NT2/D1 (cell line): ENCODE results near the gene SLC27A1.

ENCODE experiments used
- DNase-seq: peaks from one replicate; pipeline ENCODE4 v3.0.0-alpha.2; 2011; ENCODE audit warnings: low read depth, low spot score
- H3K27me3 ChIP-seq: 2 replicates; pipeline ENCODE4 v1.6.0; 2011; ENCODE audit warnings: mild to moderate bottlenecking; ENCODE audit not compliant: insufficient read length, insufficient read depth
- H3K36me3 ChIP-seq: 2 replicates; pipeline ENCODE4 v1.6.1; 2011; ENCODE audit warnings: mild to moderate bottlenecking, low read length, mixed read lengths; ENCODE audit not compliant: insufficient read depth, insufficient read length
- H3K4me1 ChIP-seq: 2 replicates; pipeline ENCODE4 v1.5.1; 2011; ENCODE audit not compliant: insufficient read depth, insufficient read length
- H3K4me3 ChIP-seq: 2 replicates; pipeline ENCODE4 v1.5.1; 2011; ENCODE audit warnings: low read depth; ENCODE audit not compliant: insufficient read length
- H3K9ac ChIP-seq: 2 replicates; pipeline ENCODE4 v1.6.0; 2011; ENCODE audit warnings: low read depth; ENCODE audit not compliant: insufficient read length
- H3K9me3 ChIP-seq: 2 replicates; pipeline ENCODE4 v1.5.1; 2011; ENCODE audit warnings: mild to moderate bottlenecking, low read length; ENCODE audit not compliant: insufficient read depth
- SUZ12 ChIP-seq: IDR thresholded peaks from 2 replicates; pipeline ENCODE4 v1.6.1; 2011; ENCODE audit not compliant: insufficient read length, insufficient read depth; ENCODE audit errors: extremely low read depth
- YY1 ChIP-seq: IDR thresholded peaks from 2 replicates; pipeline ENCODE4 v1.6.1; 2011; ENCODE audit not compliant: insufficient read length, insufficient read depth
- ZNF274 ChIP-seq: IDR thresholded peaks from 2 replicates; pipeline ENCODE4 v1.6.1; 2011; ENCODE audit warnings: mild to moderate bottlenecking, low read depth, low read length

Gene SLC27A1

DNA sequence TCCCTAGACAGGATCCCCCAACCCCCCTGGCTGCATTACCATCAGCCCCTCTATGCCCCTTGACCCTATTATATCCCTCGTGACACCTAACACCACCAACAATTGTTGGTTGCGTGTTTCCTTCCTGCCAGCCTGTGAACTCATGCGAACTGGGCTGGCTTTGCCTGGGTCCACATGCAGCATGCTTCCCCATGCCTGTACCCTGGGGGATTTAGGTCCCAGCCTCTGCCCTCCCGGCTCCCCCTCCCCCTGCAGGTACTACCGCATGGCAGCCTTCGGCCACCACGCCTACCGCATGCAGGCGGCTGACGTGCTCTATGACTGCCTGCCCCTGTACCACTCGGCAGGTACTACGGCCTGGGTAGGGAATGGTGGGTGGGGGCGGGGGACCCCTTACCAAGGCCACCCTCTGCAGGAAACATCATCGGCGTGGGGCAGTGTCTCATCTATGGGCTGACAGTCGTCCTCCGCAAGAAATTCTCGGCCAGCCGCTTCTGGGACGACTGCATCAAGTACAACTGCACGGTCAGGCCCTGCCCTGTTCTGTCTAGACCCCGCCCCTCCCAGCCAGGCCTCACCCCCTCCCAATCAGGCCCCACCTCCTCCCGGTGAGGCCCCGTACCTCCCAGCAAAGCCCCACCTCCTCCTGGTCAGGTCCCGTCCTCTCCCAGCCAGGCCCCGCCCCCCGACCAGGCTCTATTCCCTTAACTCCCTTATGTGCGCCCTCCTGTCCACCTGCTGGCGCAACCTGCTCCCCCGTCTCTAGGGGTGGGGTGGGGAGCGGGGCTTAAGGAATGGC, 18.5 kb downstream of the SLC27A1 start:
- Histone ChIP-seq H3K9me3 (no peaks in the 10 kb centered on the region), H3K4me3 (peak overlapping the region; percentile 64), H3K27me3 (no peaks in the 10 kb centered on the region), H3K36me3 (peaks cover 6% of the 10 kb centered on the region), H3K4me1 (peaks cover 15% of the 10 kb centered on the region), H3K9ac (peak overlapping the region; percentile 69)
- TF ChIP-seq YY1, result no peak
- TF ChIP-seq SUZ12, result no peak
- no peak for TF ChIP-seq ZNF274
- peak; percentile 98 for DNase-seq

DNA sequence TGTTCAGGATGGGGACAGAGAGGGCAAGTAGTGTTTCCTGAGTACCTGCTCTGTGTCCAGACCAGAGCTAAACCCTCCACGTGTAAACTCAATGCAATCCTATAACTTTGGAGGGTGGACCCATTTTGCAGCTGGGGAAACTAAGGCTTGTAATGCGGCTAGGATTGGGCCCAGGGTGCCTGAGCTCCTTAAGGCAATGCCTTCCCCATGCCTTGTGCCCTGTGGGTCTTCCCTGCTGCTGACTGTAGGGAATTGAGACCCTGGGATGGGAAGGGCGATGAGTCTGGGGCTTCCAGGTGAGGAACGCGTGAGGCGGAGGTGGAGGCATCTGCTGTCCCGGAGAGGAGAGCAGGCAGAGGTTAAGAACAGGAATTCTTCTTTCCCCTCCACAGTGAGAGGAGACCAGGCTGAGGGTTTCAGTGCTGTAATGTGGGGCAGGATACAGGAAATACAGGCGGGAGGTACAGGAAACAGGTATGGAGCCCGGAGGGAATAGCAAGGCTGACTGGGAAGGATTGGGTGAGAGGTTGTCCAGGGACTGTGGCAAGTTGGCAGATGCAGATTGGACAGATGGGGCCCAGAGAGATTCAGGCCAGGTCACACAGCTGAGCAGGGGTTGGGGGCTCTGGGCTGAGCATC, 19.2 kb downstream of the SLC27A1 start:
- TF ChIP-seq ZNF274 (no peak), YY1 (no peak)
- Histone ChIP-seq H3K4me1 (peaks cover 15% of the 10 kb centered on the region), H3K9ac (no peak overlapping the region), H3K36me3 (peaks cover 6% of the 10 kb centered on the region), H3K27me3 (no peaks in the 10 kb centered on the region), H3K4me3 (no peak overlapping the region), H3K9me3 (no peaks in the 10 kb centered on the region)
- DNase-seq, result no peak

DNA sequence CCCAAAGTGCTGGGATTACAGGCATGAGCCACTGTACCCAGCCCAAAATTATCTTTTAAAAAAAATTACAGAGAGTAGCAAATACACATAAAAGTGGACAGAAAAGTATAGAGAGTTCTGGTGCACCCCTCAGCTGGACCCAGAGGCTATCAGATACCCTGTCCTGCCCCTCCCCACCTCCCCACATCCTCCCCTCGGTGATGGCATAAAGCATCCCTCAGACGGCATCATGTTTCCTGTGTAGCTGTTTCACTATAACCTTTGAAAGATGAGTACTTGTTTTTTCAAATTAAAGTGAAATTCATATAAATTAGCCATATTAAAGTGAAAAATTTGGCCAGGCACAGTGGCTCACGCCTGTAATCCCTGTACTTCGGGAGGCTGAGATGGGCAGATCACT, 20.1 kb downstream of the SLC27A1 start:
- peaks cover 6% of the 10 kb centered on the region for H3K36me3 ChIP-seq
- no peak overlapping the region for H3K9ac ChIP-seq
- TF ChIP-seq ZNF274, result no peak
- TF ChIP-seq YY1, result no peak
- TF ChIP-seq SUZ12, result no peak
- H3K27me3 ChIP-seq, result no peaks in the 10 kb centered on the region
- no peak overlapping the region for H3K4me3 ChIP-seq
- no peaks in the 10 kb centered on the region for H3K9me3 ChIP-seq
- no peak for DNase-seq
- peaks cover 15% of the 10 kb centered on the region for H3K4me1 ChIP-seq

DNA sequence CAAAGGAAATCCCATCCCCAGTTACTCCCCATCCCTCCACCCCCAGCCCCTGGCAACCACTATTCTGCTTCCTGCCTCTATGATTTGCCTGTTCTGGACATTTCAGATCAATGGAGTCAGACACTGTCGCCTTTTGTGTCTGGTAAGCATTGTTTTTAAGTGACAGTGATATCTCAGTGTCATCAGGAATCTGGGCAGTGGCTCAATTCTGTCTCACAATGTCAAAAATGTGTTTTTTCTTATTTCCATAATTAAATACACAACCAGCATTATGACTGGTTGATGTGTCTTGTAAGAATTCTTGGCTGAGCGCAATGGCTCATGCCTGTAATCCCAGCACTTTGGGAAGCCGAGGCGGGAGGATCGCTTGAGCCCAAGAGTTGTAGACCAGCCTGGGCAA, 21.0 kb downstream of the SLC27A1 start:
- H3K4me1 ChIP-seq, result peaks cover 16% of the 10 kb centered on the region
- DNase-seq, result no peak
- no peaks in the 10 kb centered on the region for H3K27me3 ChIP-seq
- H3K9ac ChIP-seq, result no peak overlapping the region
- TF ChIP-seq ZNF274 (no peak), SUZ12 (no peak), YY1 (no peak)
- H3K36me3 ChIP-seq, result peaks cover 1% of the 10 kb centered on the region
- H3K4me3 ChIP-seq, result no peak overlapping the region
- no peaks in the 10 kb centered on the region for H3K9me3 ChIP-seq

DNA sequence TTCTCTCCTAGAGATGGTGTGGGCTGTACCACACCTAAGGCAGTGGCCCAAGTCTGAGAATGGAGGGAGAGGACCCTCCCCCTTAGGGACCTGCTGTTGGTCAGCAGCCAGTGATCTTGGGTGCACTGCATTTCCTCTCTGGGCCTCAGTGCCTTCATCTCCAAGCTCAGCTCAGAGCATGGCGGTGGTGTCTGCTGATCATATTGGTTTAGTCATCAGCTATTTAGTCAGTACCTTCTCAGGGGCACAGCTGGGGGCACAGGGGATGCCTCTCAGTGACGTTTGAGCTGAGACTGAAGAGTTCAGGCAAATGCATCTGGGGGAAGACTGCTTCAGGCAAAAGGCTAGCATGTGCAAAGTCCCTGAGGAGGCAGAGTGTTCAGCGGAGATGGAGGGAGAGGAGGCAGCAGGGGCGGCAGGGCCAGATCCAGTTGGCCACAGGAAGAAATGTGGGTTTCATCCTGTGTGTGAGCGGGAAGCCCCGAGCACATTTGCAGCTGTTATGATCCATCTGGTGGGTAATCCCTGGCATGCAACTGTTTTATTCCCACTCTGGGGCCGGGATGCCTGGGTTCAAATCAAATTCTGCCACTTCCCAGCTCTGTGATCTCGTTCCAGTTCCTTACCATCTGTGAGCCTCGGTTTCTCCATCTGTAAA, 25.4 kb downstream of the SLC27A1 start:
- Histone ChIP-seq H3K4me3 (no peak overlapping the region), H3K9ac (no peak overlapping the region), H3K4me1 (peaks cover 28% of the 10 kb centered on the region), H3K27me3 (no peaks in the 10 kb centered on the region), H3K9me3 (no peaks in the 10 kb centered on the region), H3K36me3 (peaks cover 6% of the 10 kb centered on the region)
- TF ChIP-seq YY1 (no peak), SUZ12 (no peak), ZNF274 (no peak)
- no peak for DNase-seq

DNA sequence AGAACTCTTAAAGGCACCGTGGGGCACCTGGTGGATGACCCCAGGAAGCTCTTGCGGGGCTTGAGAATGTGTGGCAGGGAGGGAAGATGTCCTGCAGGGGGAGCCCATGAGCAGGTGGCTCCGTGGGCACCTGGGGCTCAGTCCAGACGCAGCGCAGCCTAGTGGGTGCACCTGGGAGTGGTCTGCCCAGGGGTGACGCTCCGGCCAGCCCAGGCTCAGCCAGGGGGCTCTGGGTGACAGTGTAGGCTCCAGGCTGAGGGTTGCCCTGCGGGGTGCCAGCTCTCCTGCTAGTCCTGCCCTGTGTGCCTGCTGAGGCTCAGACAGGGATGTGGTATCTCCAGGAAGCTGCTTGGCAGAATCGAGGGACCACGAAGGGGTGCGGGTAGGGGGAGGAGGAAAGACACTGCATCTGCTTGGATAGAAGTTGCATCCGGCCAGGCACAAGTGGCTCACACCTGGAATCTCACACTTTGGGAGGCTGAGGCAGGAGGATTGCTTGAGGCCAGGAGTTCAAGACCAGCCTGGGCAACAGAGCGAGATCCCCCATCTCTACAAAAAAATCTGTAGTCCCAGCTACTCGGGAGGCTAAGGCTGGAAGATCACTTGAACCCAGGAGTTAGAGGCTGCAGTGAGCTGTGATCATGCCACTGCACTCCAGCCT, 26.1 kb downstream of the SLC27A1 start:
- H3K9ac ChIP-seq, result no peak overlapping the region
- H3K36me3 ChIP-seq, result peaks cover 12% of the 10 kb centered on the region
- H3K27me3 ChIP-seq, result no peaks in the 10 kb centered on the region
- peaks cover 29% of the 10 kb centered on the region for H3K4me1 ChIP-seq
- DNase-seq, result peak; percentile 82
- no peak for TF ChIP-seq YY1
- no peaks in the 10 kb centered on the region for H3K9me3 ChIP-seq
- no peak overlapping the region for H3K4me3 ChIP-seq
